Retina (tissue), 1 donor: ENCODE measurements around the gene TRPC6.
A peak's percentile ranks its signal among the peaks of the same experiment; 100 is the strongest.
"Not testable (repeated sequence)": the region's sequence is repeated elsewhere in the genome, so short reads cannot be mapped to it uniquely, and the experiment has no call there.

Source experiments
- DNase-seq: peaks from one replicate; pipeline ENCODE4 v3.0.0-alpha.2; 2016

Gene TRPC6

DNA sequence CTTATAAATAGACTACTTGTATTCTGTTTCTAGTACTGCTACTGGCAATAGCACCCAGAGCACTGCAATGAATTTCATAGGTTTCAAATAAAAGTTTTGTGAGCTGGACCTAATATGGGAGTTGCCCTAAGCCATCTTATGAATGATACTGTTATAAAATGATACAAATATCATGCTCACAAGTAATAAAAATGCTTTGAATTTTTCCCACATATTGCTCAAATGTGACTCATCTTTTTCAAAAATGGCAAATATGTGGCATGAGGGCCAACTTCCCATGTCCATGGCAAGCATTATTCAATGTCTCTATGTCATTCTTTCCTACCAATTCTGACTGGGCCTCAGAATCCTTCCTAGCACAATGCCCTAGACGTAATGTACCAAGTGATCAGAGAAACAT lies 137.6 kb downstream of the TRPC6 start:
- no peak for DNase-seq

DNA sequence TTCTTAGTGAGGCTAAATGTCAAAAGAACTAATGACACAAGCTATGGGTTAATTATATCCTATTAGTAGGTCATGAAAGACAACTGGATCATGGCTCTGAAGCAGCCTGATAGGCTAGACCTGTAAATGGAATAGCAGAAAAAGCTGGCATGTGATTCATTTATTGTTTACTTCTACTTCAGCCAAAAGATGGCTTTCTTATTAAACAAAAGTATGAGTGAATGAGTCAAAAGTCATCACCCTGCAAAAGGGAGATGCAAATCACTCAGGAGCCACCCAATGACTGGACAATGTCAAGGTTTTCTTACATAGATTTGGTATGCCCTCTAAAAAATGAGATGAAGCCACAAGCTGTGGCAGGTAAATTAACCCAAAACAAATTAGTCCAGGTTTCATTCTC lies 138.0 kb downstream of the TRPC6 start:
- DNase-seq: no peak

DNA sequence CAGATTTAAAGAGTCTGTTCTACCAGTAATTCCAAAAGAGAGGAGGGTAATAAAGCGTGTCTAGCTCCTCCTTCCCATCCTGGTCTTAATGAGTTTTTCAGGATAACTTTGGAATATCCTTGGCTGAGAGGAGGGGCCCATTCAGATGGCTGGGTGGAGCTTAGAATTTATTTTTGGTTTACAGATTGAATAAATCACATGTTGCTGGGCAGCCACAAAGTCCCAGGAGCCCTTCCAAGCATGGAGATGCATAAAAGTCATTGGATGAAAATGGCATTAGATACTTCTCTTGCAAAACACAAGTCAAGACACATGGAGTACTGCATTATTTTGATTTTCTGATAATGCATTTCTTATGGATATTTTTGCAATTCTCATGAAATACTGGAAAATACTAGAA lies 139.0 kb downstream of the TRPC6 start:
- DNase-seq: no peak

DNA sequence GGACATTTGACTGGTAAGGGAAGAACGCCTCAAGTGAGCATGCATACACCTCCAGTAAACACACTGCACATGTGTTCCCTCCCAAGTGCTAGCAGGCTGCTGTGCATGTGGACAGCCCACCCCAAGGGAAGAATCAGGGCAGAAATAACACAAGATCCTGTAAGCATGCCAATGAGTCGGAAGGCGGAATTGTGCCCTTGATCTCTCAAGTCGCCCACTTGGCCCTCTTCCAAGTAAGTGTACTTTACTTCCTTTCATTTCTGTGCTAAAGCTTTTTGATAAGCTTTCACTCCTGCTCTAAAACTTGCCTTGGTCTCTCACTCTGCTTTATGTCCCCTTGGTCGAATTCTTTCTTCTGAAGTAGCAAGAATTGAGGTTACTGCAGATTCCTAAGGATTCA lies 139.6 kb downstream of the TRPC6 start:
- DNase-seq: no peak

DNA sequence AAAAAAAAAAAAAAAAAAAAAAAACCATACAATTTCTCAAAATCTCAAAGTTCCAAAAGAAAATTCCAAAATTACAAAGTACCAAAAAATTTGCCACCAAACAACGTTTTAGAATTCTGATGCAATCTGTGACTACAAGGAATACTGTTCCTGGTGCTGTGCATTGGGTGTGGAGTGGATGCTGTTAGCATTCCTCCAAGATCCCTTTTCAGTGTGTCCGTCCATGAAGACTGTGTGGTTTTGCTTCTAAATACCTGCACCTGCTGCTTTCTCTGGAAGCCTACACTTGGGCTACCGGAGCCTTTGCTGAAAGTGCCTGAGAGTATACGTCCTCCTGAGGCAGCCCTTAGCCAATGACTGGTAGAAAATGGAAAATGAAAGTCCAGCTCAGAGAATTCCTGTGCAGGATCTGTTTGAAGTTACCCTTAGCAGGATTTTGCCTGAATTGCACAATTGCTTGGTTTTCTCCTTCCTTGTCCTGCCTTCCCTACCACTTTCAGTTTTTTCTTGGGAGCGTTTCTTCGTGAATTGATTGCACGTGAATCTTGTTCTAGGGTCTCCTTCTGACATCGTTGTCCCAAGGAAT lies 140.8 kb downstream of the TRPC6 start:
- DNase-seq: no peak

DNA sequence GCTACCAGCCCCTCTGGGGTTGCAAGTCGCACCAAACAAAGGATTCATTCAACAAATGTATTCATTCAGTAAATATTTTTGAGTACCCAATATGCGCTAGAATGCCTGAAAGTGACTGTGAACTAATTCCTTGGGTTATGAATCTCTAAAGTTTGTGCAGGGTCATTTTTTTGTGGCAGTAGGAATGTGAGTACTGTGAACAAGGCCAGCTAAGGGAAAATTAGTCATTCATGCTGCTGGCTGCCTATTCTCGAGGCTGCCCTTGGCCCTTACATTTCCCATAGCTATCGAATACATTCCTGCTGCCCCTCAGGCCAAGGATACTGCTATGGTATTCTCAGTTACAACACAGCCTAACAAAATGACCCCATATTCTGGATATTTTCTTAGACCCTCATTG lies 141.6 kb downstream of the TRPC6 start:
- DNase-seq: no peak

DNA sequence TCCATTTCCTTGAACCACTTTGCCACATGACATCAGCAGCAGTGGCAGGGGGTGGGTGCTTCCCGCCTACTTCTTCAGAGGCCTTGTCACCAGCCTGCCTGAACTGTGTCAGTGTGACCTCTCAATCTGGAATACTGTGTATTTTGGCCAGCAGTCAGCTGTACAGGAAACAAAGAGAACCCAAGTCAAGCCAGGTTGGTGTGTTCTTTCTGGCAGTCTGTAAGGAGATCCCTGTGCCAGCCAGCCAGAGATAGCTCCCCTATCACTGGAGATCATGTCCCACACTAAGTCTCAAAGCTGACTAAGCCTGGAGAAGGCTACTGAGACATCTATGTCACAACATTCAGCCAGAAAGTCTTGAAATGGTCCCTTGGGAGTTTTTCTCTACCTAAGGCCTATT lies 142.1 kb downstream of the TRPC6 start:
- DNase-seq: no peak

DNA sequence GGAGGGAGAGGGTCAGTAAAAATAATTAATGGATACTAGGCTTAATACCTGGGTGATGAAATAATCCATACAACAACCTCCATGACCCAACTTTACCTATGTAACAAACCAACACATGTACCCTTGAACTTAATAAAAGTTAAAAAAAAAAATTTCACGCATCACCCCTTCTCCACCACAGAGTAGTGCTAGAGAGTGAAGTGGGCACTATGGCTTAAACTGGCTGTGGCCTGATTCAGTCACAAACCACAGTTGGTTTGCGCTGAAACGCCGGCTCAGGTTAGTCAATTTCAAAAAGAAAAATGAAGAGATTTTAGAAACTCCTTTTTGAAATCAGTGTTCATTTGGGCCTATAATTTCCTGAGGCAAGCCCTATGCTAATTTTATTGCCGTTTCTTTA lies 144.3 kb downstream of the TRPC6 start:
- DNase-seq: no peak

DNA sequence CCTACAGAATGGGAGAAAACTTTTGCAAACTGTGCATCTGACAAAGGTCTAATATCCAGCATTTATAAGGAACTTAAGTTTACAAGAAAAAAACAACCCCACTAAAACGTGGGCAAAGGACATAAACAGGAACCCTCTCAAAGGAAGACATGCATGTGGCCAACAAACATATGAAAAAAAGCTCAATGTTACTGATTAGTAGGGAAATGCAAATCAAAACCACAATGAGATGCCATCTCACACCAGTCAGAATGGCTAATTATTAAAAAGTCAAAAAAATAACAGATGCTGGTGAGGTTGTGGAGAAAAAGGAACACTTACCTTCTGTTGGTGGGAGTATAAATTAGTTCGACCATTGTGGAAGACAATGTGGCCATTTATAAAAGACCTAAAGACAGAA lies 145.1 kb downstream of the TRPC6 start:
- DNase-seq: not testable (repeated sequence)

DNA sequence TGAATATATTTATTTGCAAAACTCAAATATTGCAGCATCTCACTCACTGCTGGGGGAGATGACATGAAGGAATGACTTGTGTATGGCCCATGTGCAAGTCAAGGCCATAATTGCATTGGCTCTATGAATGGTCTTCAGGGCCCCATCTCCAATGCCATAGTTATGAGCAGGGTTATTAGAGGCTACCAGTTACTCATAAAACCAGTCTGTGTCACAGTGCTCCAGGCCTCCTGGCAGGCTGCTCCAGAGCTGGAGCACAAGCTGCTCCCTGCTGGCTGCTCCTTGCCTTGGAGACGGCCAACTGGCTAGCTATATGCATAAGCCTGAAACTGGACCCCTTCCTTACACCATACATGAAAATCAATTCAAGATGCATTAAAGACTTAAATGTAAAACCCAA lies 145.7 kb downstream of the TRPC6 start:
- DNase-seq: no peak

DNA sequence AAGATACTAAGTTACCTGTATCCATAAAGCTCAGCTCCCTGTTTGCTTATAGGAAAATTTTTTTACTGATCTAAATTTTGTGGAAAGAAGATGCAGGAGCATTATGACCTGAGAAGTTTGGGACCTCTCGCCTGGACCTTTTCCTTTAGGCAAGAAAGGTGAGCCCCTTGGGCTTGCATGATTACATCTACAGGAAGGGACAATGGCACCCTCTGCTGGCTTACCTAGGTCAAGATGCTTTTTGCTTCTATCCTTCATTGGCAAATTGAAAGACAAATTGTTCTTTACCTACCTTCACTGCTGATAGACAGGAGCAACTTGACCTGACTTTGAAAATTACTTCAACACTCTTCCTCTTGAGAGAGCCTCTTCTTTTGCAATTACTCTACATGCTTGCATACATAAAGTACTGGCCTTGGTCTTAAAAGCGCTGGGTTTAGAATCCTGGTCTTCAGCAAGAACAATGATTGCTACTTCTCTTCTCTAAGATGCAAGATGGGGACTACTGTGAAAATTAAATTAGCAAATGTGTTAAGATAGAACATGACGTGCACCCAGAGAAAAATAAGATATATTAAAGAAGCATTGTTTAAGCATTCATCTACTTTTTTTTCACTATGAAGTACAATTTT lies 147.2 kb downstream of the TRPC6 start:
- peak; percentile 42 for DNase-seq

DNA sequence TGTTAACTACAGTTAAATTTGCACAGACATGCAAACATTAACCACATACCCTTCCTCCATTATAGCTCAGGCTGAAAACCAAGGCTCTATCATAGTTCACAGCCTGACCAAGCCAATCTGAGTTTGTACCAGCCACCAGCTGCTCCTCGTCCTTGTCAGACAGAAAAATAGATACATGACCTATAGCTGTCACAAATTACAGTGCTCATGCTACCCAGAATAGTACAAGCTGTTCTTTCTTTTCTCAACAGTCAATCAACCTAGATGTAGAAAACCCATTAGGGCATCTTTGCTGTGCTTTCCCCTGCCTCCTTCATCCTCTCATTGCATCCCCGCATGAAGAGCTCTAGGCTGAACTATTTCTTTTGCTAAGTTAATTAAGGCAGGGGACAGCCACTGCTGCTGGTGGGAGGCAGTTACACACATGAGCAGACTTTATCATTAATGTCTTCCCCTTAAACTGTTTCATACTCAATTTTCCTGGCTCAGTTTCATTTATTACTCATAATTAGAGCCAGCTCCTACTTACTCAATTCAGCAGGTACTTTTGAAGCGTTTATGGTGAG lies 148.3 kb downstream of the TRPC6 start:
- peak; percentile 53 for DNase-seq

DNA sequence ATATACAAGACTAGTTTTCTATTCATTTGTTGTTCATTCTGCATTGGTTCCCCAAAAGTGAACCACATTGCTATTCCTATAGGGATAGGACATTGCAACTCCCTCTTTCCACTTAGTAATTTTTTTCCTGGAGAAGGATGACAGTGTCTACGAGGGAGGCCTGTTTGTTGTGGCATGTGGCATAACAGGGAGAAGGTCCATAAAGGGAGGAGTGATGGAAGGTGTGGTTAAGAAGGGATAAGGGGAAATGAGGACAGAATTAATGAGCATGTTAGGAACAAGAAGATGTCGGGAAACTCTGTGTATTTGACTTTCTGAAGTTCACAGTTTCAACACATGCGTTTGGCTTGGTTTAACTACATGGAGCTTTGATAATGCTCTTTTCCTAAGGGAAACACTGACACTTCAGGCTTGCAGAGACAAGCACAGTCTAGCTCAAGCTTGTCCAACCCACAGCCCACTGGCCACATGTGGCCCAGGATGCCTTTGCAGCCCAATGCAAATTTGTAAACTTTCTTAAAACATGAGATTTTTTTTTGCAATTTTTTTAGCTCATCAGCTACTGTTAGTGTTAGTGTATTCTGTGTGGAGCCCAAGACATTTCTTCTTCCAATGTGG lies 149.7 kb downstream of the TRPC6 start:
- DNase-seq: no peak

DNA sequence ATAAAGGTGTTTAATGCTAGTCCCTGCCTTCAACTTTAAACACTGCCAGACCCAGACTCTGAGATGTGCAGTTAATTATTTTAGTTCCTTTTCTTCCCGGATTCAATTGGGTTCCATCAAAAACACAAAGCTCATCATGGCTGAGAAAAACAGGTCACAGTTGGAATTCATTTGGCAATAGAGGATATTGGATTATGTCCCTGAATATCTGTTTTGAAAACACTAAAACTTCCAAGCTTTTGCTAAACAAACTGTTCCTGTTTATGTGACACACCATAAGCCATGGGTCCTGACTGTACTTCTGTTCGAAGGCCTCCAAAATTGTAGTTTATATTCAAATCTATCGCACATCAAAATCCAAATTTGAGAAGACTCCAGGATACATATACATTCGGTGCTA lies 150.7 kb downstream of the TRPC6 start:
- no peak for DNase-seq

DNA sequence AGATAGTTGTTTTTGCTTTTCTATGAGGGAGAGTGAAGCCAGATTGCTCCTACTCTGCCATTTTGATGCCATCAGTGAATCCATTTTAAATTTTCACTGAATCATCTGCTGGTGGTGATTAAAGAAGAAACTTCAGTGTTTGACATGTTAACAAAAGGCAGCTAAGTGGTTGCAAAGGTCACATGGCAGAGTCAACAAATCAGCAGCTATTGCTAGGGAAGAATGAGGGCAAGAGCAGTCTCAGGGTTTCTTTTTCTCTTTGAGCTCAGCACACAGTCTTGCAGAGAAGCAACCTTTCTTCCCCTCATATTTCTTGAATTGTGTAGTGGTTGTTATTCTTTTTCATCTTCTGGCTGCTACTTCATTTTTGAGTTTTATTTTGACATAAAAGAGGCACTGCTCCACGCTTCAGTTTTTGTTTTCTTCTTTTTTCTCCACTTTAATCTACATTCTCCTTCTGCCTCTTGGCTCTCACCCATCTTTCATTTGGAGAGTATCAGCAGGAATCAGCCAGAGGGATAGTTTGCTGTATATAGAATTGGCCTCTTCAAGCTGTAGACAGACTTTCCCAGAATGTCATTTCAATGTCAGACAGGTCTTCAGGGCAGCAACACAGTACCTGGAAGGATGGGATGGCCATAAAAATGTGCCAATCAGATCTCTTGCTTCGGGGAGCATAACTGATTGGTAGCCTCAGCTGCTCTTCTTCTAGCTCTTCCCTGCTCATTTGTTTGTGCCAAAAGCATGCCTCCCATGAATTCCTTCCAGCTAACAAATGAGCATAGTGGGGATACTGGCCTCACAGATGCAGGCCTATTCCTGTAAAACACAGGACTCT lies 153.9 kb downstream of the TRPC6 start:
- no peak for DNase-seq

DNA sequence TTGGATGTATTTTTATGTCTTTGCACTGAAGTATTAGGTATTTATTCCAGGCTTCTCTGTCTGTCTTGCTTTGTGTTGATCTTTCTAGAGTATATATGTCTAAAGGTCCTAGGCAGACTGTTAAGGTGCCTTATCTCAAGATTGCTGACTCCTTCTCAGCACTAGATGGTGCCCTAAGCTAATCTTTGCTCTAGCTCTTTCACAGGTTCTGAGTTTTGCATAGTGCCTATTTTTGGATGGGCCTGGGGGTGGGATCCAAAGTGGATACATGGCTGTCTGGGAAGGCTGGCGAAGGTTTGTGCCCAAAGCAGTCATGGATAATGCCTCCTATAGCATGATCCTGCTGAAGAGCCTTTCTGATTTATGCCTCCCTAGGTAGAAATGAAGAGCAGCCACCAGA lies 154.9 kb downstream of the TRPC6 start:
- no peak for DNase-seq

DNA sequence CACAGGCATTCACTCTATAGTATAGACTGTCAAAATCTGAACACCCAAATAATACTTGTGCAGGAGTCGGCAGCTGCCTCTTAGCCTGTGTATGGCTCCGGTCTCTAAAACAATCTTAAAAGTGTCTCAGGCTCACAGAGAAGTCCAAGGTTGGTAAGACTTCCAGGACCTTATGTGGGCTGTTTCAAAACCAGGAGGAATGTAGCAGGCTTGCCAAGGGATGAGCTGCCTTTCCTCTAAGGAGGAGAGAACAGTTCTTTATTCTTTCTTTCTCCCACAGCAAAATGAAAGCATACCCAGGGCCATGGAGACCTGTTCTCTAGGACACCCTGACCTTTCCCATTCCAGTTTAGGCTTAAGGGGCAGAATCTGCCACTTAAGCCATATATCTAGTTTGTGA lies 176.5 kb downstream of the TRPC6 start:
- no peak for DNase-seq
